ENCODE results near the gene FOXS1.
A peak's percentile ranks its signal among the peaks of the same experiment; 100 is the strongest.

The FOXS1 gene

GRCh38 chr20:31869942-31870725 lies 24.7 kb upstream of the FOXS1 start, which contains the start of the genes DUSP15 and TTLL9:
Gene DUSP15 (minus strand): TSS chr20:31870527. CDS start chr20:31870337, 190 bp downstream.
Gene TTLL9 (plus strand): TSS chr20:31870634. CDS start chr20:31871127, 493 bp downstream.
- no peaks in the 10 kb centered on the region for H3K9me3 ChIP-seq (ENCODE audit: control insufficient read depth in 2 of 2, low read length in 2 of 2)
- peaks cover 11% of the 10 kb centered on the region for H3K4me1 ChIP-seq (ENCODE audit: control insufficient read depth, insufficient read depth, low read length)
- no peaks in the 10 kb centered on the region for H3K36me3 ChIP-seq (ENCODE audit: control insufficient read depth in 2 of 2, insufficient read depth in 2 of 2, low read length in 2 of 2)
- H3K27me3 ChIP-seq (ENCODE audit: control insufficient read depth in 1 of 2, insufficient read depth in 2 of 2, low read length in 2 of 2) = peaks cover 9 to 25% of the 10 kb centered on the region in 2 donors
- peak within 1 kb of the TSS; percentile 50 to 81 for H3K9ac ChIP-seq (ENCODE audit: low read length in 2 of 2)
- peak within 1 kb of the TSS; percentile 44 to 79 for H3K4me3 ChIP-seq (ENCODE audit: low read length in 2 of 2)
- no peak within 1 kb of the TSS for H3K27ac ChIP-seq (ENCODE audit: low read length)

- Histone ChIP-seq H3K9me3 (ENCODE audit: control insufficient read depth in 2 of 2, low read length in 2 of 2) (no peaks in the 10 kb centered on the region), H3K36me3 (ENCODE audit: control insufficient read depth in 2 of 2, insufficient read depth in 2 of 2, low read length in 2 of 2) (no peaks in the 10 kb centered on the region), H3K27me3 (ENCODE audit: control insufficient read depth in 1 of 2, insufficient read depth in 2 of 2, low read length in 2 of 2) (peaks cover 9 to 25% of the 10 kb centered on the region in 2 donors), H3K4me1 (ENCODE audit: control insufficient read depth, insufficient read depth, low read length) (peaks cover 11% of the 10 kb centered on the region), H3K27ac (ENCODE audit: low read length) (no peak overlapping the region), H3K4me3 (ENCODE audit: low read length in 2 of 2) (peak overlapping the region; percentile 44 to 79), H3K9ac (ENCODE audit: low read length in 2 of 2) (peak overlapping the region; percentile 31 to 81)
Measured at GRCh38 chr20:31869673-31869941, 24.2 kb upstream of the FOXS1 start.

- no peak overlapping the region for H3K27ac ChIP-seq (ENCODE audit: low read length)
- peaks cover 11% of the 10 kb centered on the region for H3K4me1 ChIP-seq (ENCODE audit: control insufficient read depth, insufficient read depth, low read length)
- H3K9ac ChIP-seq (ENCODE audit: low read length in 2 of 2) = peak overlapping the region in 1 of 2 donors; percentile 29
- H3K36me3 ChIP-seq (ENCODE audit: control insufficient read depth in 2 of 2, insufficient read depth in 2 of 2, low read length in 2 of 2) = no peaks in the 10 kb centered on the region
- peak overlapping the region in 1 of 2 donors; percentile 79 for H3K4me3 ChIP-seq (ENCODE audit: low read length in 2 of 2)
- H3K9me3 ChIP-seq (ENCODE audit: control insufficient read depth in 2 of 2, low read length in 2 of 2) = no peaks in the 10 kb centered on the region
- H3K27me3 ChIP-seq (ENCODE audit: control insufficient read depth in 1 of 2, insufficient read depth in 2 of 2, low read length in 2 of 2) = peaks cover 9 to 25% of the 10 kb centered on the region in 2 donors
Measured at GRCh38 chr20:31868853-31869672, 23.7 kb upstream of the FOXS1 start.

- no peak overlapping the region for H3K4me3 ChIP-seq (ENCODE audit: low read length in 2 of 2)
- H3K27me3 ChIP-seq (ENCODE audit: control insufficient read depth in 1 of 2, insufficient read depth in 2 of 2, low read length in 2 of 2) = peaks cover 9 to 28% of the 10 kb centered on the region in 2 donors
- no peaks in the 10 kb centered on the region for H3K9me3 ChIP-seq (ENCODE audit: control insufficient read depth in 2 of 2, low read length in 2 of 2)
- H3K9ac ChIP-seq (ENCODE audit: low read length in 2 of 2) = no peak overlapping the region
- H3K27ac ChIP-seq (ENCODE audit: low read length) = no peak overlapping the region
- H3K4me1 ChIP-seq (ENCODE audit: control insufficient read depth, insufficient read depth, low read length) = peaks cover 13% of the 10 kb centered on the region
- no peaks in the 10 kb centered on the region for H3K36me3 ChIP-seq (ENCODE audit: control insufficient read depth in 2 of 2, insufficient read depth in 2 of 2, low read length in 2 of 2)
Measured at GRCh38 chr20:31866221-31866620, 20.8 kb upstream of the FOXS1 start.

GRCh38 chr20:31864521-31865400 lies 19.4 kb upstream of the FOXS1 start:
- Histone ChIP-seq H3K27me3 (ENCODE audit: control insufficient read depth in 1 of 2, insufficient read depth in 2 of 2, low read length in 2 of 2) (peaks cover 14 to 28% of the 10 kb centered on the region in 2 donors), H3K4me1 (ENCODE audit: control insufficient read depth, insufficient read depth, low read length) (peaks cover 16% of the 10 kb centered on the region), H3K9me3 (ENCODE audit: control insufficient read depth in 2 of 2, low read length in 2 of 2) (no peaks in the 10 kb centered on the region), H3K4me3 (ENCODE audit: low read length in 2 of 2) (no peak overlapping the region), H3K9ac (ENCODE audit: low read length in 2 of 2) (no peak overlapping the region), H3K27ac (ENCODE audit: low read length) (no peak overlapping the region), H3K36me3 (ENCODE audit: control insufficient read depth in 2 of 2, insufficient read depth in 2 of 2, low read length in 2 of 2) (no peaks in the 10 kb centered on the region)

- no peaks in the 10 kb centered on the region for H3K36me3 ChIP-seq (ENCODE audit: control insufficient read depth in 2 of 2, insufficient read depth in 2 of 2, low read length in 2 of 2)
- peaks cover 11% of the 10 kb centered on the region for H3K4me1 ChIP-seq (ENCODE audit: control insufficient read depth, insufficient read depth, low read length)
- no peak overlapping the region for H3K9ac ChIP-seq (ENCODE audit: low read length in 2 of 2)
- H3K27me3 ChIP-seq (ENCODE audit: control insufficient read depth in 1 of 2, insufficient read depth in 2 of 2, low read length in 2 of 2) = peaks cover 20 to 33% of the 10 kb centered on the region in 2 donors
- no peak overlapping the region for H3K27ac ChIP-seq (ENCODE audit: low read length)
- H3K4me3 ChIP-seq (ENCODE audit: low read length in 2 of 2) = no peak overlapping the region
- H3K9me3 ChIP-seq (ENCODE audit: control insufficient read depth in 2 of 2, low read length in 2 of 2) = no peaks in the 10 kb centered on the region
Measured at GRCh38 chr20:31863296-31864085, 18.1 kb upstream of the FOXS1 start.

- Histone ChIP-seq H3K36me3 (ENCODE audit: control insufficient read depth in 2 of 2, insufficient read depth in 2 of 2, low read length in 2 of 2) (no peaks in the 10 kb centered on the region), H3K4me1 (ENCODE audit: control insufficient read depth, insufficient read depth, low read length) (peaks cover 11% of the 10 kb centered on the region), H3K9me3 (ENCODE audit: control insufficient read depth in 2 of 2, low read length in 2 of 2) (no peaks in the 10 kb centered on the region), H3K27ac (ENCODE audit: low read length) (no peak overlapping the region), H3K9ac (ENCODE audit: low read length in 2 of 2) (no peak overlapping the region), H3K27me3 (ENCODE audit: control insufficient read depth in 1 of 2, insufficient read depth in 2 of 2, low read length in 2 of 2) (peaks cover 29 to 36% of the 10 kb centered on the region in 2 donors), H3K4me3 (ENCODE audit: low read length in 2 of 2) (no peak overlapping the region)
Measured at GRCh38 chr20:31862506-31862905, 17.1 kb upstream of the FOXS1 start.

GRCh38 chr20:31862157-31862470 lies 16.7 kb upstream of the FOXS1 start:
- Histone ChIP-seq H3K9me3 (ENCODE audit: control insufficient read depth in 2 of 2, low read length in 2 of 2) (no peaks in the 10 kb centered on the region), H3K9ac (ENCODE audit: low read length in 2 of 2) (no peak overlapping the region), H3K27ac (ENCODE audit: low read length) (no peak overlapping the region), H3K36me3 (ENCODE audit: control insufficient read depth in 2 of 2, insufficient read depth in 2 of 2, low read length in 2 of 2) (no peaks in the 10 kb centered on the region), H3K4me1 (ENCODE audit: control insufficient read depth, insufficient read depth, low read length) (peaks cover 11% of the 10 kb centered on the region), H3K27me3 (ENCODE audit: control insufficient read depth in 1 of 2, insufficient read depth in 2 of 2, low read length in 2 of 2) (peaks cover 32 to 36% of the 10 kb centered on the region in 2 donors), H3K4me3 (ENCODE audit: low read length in 2 of 2) (no peak overlapping the region)

- H3K4me1 ChIP-seq (ENCODE audit: control insufficient read depth, insufficient read depth, low read length) = peaks cover 11% of the 10 kb centered on the region
- H3K36me3 ChIP-seq (ENCODE audit: control insufficient read depth in 2 of 2, insufficient read depth in 2 of 2, low read length in 2 of 2) = no peaks in the 10 kb centered on the region
- H3K27me3 ChIP-seq (ENCODE audit: control insufficient read depth in 1 of 2, insufficient read depth in 2 of 2, low read length in 2 of 2) = peaks cover 33 to 40% of the 10 kb centered on the region in 2 donors
- no peaks in the 10 kb centered on the region for H3K9me3 ChIP-seq (ENCODE audit: control insufficient read depth in 2 of 2, low read length in 2 of 2)
- peak overlapping the region in 1 of 2 donors; percentile 9 for H3K9ac ChIP-seq (ENCODE audit: low read length in 2 of 2)
- no peak overlapping the region for H3K27ac ChIP-seq (ENCODE audit: low read length)
- H3K4me3 ChIP-seq (ENCODE audit: low read length in 2 of 2) = peak overlapping the region; percentile 35 to 67
Measured at GRCh38 chr20:31861385-31862156, 16.2 kb upstream of the FOXS1 start.
